Measurements from ENCODE around the gene SCARB1.
A peak's percentile ranks its signal among the peaks of the same experiment; 100 is the strongest.
"Not testable (repeated sequence)": the region's sequence is repeated elsewhere in the genome, so short reads cannot be mapped to it uniquely, and the experiment has no call there.

SCARB1 gene

DNA sequence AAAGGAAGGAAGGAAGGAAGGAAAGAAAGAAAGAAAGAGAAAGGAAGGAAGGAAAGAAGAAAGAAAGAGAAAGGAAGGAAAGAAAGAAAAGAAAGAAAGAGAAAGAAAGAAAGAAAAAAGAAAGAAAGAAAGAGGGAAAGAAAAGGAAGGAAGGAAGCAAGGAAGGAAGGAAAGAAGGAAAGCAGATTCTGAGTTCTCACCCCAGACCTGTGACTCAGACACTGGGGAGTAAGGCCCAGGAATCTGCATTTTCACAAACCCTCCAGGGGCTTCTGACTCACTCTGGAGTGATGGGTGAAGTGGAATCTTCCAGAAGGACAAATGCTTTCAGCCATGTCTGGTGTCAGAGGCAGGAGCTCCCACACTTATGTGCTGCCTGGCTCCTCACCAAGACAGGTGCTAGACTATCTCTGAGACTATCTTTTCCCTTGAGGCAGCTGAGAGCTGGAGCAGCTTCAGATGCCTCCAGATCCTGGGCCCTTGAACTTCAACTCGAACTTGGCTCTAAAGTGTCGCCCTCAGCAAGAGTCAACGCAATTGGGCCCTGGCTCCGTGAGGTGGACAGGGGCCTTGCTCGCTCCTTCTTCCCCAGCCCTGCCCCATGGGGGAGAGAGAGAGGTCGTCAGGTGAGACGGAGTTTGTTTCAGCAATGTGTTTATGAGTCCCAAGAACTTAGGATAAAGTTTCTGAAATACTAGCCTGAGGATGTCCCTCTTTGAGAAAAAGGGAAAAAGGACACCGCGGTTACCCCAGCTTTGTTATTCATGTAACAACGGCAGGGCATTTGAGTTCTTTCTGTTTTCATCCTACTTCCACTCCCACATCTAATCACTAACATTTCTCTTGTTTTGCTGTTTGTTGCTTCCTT is 19.8 kb upstream of the SCARB1 start:
- no peak for DNase-seq

DNA sequence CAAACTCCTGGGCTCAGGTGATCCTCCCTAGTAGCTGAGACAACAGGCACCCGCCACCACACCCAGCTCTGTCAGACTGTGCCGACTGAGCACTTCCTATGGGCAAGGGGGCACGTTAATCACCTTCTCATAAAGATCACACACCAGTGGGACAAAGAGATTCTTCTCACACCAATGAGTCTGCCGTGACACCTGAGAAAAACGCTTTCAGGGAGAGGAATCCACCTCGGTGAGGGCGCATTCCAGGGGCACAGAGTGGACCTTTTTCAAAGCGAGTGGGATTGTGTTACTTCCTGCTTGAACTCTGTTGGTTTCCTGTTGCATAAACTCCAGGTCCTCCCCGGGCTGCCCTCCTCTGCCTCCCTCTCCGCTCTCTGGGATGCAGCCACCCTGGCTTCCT is 17.5 kb upstream of the SCARB1 start:
- no peak for DNase-seq

DNA sequence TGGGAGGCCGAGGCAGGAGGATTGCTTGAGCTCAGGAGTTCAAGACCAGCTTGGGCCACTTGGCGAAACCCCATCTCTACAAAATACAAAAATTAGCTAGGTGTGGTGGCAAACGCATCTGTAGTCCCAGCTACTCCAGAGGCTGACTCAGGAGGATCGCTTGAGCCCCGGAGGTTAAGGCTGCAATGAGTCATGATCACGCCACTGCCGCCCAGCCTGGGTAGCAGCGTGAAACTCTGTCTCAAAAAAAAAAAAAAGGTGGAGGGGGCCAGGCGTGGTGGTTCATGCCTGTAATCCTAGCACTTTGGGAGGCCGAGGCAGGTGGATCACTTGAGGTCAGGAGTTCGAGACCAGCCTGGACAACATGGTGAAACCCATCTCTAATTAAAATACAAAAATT is 16.7 kb upstream of the SCARB1 start:
- not testable (repeated sequence) for DNase-seq

DNA sequence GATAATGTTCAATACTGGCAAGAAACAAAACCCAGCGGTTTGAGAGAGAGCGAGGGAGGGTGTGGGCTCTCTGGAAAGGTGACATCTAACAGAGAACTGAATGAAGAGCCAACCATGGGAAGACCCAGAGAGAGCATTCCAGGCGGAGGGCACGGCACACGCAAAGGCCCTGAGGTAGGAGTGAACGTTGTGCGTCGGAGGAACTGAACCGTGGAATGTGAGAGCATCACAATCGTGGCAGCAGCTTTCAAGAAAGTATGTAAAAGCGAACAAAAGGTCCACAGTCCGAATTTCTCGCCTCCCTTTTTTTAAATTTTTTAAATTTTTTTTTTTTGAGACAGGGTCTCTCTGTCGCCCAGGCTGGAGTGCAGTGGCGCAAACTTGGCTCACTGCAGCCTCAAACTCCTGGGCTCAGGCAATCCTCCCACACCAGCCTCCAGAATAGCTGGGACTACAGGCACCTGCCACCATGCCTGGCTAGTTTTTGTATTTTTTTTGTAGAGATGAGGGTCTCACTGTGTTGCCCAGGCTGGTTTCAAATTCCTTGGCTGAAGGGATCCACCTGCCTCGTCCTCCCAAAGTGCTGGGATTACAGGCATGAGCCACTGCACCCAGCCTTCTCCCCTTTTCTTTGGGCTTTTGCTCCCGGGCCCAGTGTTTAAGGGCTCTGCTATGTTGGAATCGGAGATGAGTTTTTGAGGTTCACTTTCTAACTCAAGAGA is 15.3 kb upstream of the SCARB1 start:
- DNase-seq, result no peak

DNA sequence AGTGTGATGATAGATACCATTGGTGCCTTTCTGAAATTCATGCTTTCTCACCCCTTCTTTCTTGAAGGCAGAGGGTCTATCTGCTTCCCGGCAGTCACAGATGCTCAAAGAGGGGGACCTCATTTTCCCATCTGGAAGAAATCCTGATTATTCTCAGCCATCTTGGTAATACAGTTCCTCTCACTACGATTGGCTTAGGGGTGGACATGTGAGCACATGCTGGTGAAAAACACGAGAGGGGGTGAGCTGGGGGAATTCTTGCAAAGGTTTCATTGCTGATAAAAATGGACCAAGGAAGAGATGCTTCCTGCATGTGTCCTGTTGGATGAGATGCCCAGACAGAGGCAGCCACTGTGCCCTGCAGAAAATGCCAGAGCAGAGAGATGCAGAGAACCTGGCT is 13.8 kb upstream of the SCARB1 start:
- no peak for DNase-seq

DNA sequence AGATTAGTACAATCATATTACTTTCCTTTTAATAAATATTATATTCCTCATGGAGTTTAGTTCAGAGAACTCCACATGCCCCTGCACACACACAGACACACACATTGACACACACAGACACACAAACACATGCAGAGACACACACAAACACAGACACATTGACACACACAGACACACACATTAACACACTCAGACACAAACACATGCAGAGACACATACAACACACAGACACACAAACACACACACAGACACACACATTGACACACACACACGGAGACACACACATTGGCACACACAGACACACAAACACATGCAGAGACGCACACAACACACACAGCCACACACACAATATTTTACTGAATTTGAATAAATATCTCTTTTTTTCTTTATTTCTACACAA is 12.5 kb upstream of the SCARB1 start:
- DNase-seq, result no peak

DNA sequence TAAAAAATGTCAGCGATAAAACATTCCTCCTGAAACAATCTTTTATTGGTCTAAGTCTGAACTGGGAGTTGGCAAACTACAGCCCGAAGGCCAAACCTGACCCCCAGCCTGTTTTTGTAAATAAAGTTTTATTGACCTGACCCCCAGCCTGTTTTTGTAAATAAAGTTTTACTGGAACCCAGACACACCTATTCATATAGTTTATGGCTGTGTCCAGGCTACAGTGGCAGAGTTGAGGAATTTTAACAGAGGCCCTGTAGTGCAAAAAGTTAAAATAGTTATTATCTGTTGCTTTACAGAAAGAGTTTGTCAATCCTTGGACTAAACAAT is 12.1 kb upstream of the SCARB1 start:
- no peak for DNase-seq

DNA sequence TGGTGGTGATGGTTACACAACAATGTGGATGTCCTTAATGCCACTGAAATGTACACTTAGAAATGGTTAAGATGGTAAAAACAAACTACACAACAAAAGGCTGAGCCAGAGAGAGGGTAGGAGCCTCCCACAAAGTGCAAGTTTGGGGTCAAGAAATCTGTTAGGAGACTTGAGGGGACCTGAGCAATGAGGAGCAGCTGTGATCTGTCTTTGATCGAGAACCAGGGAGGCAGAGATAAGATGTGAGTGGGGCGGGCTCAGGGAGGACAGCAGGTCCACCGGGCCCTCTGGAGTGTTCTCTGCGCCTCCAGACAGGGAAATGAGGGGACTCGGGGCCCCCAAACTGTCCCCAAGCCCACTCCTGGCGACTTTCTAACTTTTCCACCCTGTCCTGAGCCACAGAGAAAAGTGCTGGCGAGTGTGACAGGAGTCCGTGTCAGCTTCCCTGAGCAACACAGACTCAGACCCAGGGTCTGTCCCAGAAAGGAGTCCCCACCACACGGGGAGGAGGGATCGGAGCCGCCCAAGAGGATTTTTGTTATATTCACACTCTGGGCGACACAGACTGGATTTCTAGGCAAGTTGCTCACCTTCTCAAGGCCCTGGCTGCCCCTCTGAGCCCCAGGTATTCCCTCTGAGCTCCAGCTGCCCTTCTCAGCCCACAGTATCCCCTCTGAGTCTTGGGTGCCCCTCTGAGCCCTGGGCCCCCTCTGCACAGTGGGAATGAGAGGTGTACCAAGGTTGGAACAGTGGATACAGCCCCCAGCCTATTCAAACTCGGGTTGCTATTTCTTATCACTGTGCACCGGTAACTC is 11.5 kb upstream of the SCARB1 start:
- DNase-seq, result no peak

DNA sequence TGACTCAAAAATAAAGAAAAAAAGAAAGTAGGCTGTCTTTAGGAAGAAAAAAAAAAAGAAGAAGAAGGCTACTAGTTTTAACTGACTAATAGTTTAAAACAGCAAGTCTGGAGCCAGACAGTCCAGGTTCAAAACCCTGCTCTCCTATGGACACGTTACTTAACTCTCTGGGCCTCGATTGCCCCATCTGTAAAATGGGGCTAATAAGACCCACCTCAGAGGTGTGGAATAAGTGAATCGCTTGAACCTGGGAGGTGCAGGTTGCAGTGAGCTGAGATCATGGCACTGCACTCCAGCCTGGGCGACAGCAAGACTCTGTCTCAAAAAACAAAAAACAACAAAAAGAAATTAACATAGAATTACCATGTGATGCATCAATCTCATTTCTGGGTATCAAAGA is 10.5 kb upstream of the SCARB1 start:
- no peak for DNase-seq

DNA sequence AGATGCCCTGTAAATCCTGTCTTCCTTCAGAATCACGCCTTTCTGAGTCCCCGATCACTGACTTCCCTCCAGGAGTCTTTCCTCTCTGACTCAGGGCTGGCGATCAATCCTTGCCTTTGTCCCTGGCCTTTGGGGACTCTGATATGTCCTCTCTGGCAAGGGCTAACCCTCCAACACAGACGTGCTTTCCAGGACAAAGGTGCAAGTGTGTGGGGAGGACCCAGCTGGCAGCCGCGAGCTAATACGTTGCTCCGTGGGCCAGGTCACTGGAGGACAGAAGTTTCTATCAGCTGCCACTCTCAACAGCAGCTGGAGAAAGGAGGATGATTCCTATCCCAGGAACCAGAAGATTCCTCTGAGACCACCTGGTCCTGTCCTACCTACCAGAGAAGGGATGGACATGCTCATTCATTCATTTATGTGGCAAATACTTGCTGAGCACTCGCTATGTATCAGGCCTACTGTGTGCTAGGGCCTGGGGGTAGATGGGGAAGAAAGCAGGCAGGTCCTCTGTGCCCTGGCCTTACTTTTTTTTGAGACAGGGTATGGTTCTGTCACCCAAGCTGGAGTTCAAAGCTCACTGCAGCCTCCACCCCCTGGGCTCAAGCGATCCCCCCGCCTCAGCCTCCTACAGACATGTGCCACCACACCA is 8.5 kb upstream of the SCARB1 start:
- no peak for DNase-seq

DNA sequence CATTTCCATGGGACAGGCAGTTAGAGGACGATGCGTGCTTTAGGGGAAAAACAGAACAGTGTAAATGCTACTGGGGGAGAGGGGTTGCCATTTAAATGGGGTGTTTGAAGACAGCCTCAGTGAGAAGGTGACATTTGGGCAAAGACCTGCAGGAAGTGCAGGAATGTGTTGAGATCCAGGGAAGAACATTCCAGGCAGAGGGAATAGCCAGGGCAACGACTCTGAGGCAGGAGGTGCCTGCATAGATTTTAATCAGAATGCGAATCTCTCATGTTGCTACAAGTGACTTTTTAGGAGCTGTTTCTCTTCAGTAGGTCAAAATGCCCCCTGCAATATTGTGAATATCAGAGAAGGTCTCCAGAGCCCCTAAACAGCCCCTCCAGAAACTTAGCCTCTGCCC is 7.6 kb upstream of the SCARB1 start:
- DNase-seq, result no peak

DNA sequence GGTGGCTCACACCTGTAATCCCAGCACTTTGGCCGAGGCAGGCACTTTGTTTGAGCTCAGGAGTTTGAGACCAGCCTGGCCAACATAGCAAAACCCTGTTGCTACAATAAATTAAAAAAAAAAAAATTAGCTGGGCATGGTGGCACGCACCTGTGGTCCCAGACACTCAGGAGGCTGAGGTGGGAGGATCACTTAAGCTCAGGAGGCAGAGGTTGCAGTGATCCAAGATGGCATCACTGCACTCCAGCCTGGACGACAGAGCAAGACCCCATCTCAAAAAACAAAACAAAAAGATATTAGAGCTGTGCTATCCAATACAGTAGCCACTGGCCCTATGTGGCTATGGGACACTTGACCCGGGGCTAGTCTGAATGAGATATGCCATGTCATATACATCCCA is 6.9 kb upstream of the SCARB1 start:
- DNase-seq, result no peak

DNA sequence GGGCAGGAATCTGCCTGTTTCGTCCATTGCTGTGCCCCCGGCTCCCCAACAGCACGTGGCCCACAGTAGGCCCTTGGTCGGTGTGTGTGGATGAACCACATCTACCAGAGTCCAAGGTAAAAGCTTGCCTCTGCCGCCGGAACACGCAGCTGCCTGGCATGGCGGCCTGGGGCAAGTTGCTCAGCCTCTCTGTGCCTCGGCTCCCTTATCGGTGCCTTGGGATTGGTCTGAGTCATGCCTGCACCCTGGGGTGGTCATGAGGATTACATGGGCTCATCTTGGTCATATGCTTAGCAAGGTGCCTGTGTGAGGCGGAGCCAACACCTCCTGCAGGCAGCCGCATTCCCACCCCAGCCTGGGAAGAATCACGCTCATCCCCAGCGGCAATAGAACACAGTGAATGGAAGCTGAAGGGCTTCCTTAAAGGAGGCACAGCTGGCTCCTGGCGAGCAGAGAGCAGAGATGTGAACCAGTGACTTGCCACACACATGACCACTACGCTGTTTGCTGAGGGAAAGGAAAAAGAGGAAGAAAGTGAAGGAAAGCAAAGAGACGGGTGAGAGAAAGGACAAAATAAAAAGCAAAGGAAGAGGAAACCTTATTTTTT is 5.5 kb upstream of the SCARB1 start:
- DNase-seq, result no peak

DNA sequence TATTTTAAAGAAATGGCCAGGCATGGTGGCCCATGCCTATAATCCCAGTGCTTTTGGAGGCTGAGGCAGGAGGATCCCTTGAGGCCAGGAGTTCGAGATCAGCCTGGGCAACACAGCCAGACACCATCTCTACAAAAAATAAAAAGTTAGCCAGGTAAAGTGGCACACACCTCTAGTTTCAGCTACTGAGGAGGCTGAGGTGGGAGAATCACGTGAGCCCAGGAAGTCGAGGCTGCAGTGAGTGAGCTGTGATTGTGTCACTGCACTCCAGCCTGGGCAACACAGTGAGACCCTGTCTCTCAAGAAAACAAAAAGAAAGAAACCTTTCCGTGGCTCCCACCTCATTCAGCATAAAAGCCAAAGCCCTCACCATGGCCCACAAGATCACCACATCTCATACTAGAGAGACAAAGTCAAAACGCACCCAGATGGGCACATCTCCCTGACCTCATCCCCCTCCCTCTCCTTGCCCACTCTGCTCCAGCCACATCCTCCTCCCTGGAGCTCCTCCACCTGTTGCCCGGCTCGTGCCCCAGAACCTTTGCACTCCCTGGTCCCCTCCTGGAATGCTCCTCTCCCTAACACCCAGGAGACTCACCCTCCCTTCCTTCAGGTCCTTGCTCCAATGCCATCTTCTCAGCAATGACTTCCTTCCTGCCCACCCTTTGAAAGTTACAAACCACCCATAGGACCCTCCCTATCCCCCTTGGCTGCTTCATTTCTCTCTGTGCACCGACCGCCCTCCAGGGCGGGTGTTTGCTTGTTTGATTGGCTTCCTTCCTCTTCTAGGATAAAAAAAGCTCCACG is 4.8 kb upstream of the SCARB1 start:
- no peak for DNase-seq

DNA sequence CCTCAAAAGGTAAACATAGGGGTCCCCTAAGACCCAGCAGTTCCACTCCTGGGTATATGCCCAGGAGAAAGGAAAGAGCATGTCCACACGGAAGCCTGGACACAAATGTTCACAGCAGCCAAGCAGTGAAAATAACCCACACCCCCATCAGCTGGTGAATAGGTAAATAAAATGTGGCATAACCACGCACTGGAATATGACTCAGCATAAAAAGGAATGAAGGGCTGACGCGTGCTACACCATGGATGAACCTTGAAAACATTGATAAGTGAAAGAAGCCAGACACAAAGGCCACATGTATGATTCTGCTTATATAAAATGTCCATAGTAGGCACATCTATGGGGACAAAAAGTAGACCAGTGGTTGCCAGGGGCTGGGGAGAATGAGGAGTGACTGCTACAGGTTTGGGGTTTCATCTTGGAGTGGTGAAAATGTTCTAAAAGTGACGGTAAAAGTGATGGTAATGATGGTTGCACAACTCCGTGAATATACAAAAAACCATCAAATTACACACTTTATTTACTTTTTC is 3.8 kb upstream of the SCARB1 start:
- no peak for DNase-seq

DNA sequence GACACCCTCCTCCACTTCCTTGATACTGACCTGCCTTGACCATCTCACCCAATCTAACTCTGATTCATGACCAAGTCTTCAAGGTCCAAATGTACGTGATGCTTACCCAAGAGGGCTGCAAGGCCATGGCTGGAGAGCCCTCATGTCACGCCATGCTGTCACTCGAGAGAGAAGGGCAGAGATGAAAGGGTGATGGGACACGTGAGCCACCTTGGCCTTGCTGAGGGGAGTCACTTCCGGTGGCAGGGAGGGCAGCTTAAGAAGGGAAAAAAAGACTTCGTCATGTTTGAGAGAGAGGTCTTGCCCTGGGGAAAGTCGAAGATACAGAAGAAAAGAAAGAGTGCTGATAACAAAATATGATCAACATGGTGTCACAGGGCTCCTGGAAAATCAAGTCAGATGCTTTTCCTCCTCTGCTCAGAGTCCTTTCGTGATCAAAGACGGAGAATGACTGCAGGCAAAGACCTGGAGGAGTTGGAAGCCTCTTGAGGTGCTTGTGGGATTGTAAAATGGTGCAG is 3.3 kb upstream of the SCARB1 start:
- DNase-seq, result no peak

DNA sequence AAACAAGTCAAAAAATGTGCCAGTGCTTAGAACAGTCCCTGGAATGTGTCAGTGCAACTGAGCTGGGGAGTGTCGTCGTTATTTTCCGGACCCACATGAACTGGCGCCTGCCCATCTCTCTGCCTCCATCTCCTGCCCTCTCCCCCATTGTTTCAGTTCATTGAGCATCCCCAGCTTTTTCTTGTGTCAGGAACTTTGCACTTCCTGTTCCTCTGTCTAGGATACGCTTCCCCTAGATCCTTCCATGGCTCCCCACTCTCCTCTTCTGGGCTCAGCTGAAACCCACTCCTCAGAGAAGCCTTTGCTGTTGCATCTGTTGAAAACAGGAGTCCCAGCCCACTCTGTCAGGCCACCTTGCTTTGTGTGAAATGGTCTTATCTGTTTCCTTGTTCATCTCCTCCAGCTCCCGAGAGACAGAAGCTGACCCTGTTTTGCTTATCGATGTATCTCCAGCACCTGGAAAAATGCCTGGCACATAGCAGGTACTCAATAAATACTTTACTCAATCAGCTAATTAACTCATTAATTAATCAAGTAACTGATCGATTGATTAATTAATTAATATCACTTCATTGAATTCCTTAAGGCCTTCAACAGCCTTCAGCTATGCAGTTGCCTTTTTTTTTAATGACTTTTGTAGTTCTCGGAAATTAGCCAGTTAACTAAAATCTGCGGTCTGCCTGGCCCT is 2.7 kb upstream of the SCARB1 start:
- DNase-seq, result no peak

DNA sequence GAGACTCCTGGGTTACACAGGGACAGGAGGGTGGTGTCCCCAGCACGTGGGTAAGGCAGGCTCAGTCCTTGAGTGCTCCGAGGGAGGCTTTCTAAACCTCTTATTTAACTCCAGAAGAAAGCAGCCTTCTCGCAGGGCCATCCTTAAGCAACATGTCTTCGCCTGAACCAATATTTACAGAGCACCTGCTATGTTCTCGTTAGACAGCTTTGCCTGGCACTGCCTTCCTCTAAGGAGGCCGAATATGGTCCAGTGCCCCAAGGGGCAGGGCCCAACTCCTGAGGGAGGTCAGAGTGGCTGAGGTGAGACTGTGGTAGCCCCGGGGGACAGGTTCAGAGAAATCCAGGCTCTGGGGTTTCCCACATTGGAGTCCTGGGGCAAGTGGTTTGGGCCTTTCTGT is 2.1 kb upstream of the SCARB1 start:
- no peak for DNase-seq

DNA sequence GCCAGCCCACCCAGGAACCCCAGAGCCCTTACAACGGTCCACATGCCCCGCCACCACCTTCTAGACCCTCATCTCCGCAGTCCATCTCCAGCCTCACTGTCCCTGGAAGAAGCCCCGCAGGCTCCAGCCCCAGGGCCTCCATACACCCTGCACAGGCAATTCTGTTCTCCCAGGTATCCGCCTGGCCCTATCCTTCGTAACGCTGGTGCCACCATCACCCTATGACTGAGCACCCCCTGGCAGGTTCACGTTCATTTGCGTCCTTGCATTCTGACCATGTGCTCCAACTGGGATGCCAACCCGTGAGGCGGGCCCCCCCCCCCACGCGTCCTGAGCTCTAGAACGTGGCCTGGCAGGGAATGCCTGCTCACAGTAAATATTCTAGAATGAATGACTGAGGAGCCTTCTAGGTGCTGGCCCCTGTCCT is 675 bp upstream of the SCARB1 start:
- DNase-seq, result no peak

DNA sequence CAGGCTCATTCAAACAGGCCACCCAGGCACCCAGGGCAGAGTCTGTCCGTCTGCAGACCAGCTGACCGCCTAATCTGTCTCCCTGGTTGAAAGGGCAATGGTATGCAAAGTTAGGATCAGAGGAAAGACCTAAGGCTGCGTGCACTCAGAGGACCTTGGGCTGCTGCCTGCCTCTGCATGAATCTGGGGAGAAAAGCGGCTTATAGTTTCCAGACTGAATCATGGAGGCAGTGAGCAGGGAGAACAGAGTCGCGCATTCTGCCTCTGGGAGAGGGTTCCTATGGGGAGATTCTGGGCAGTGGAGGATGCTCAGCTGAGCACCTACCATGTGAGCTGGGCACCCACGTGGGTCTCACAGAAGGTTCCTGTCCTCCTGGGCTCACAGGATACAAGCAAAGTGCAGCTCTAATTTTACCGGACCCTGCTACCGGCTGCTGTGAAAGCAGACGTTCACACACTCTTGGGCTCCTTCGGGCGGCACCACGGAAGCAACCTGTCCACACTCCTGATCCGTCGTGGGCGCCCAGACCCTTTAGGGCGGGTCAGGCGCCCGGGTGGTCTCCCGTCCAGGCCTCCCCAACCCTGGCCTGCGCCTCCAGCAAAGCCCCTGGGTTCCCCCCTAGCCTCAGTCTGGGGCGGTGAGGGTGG is 772 bp downstream of the SCARB1 start:
- DNase-seq, result peak; percentile 7

All from stimulated activated CD4-positive, alpha-beta T cell treated with anti-CD3 and anti-CD28 coated beads, Interleukin-1b, Interleukin-23, amount 100 ng/mL, for 48 hours (primary cell).